Endothelial cell of umbilical vein (primary cell): ENCODE data around the gene S100A10. TPM values are rescaled to one million over a fixed set of nuclear protein-coding genes. Genes with fewer than 3 reads are reported as not detected.

Source experiments
- BruUV-seq: library from RNA; stranded (reverse); fragments of 400-500 nt; replicated peaks from 2 replicates; lab custom pipeline; 2021; lab: Mats Ljungman, UMichigan
- CTCF ChIA-PET: fragments of 300-600, 350-600 bp; sonication (Branson Sonifier 250); formaldehyde crosslinking; loops from one replicate; lab custom pipeline; 2021; ENCODE audit warnings: antibody characterized with exemption, inconsistent platforms; lab: Charles Lee
- POLR2A ChIA-PET: fragments of 300-600, 350-600 bp; sonication (Branson Sonifier 250); formaldehyde crosslinking; loops from one replicate; lab custom pipeline; 2021; ENCODE audit warnings: antibody characterized with exemption, inconsistent platforms; lab: Charles Lee
- DNase-seq: peaks from one replicate; pipeline ENCODE4 v3.0.0-alpha.2; 2011; ENCODE audit warnings: low read depth, low spot score
- FAIRE-seq: peaks from 2 replicates; lab custom pipeline; 2011; peaks lifted over from hg19 to GRCh38; lab: Jason Lieb, UNC
- H2AFZ ChIP-seq: 2 replicates; pipeline ENCODE4 v1.6.0; 2012; ENCODE audit warnings: low read depth, low read length, control low read depth, inconsistent platforms
- H3K27ac ChIP-seq: 2 replicates; pipeline ENCODE4 v1.5.1; 2011; ENCODE audit warnings: low read depth, mild to moderate bottlenecking, control low read depth, low read length, moderate library complexity; ENCODE audit not compliant: insufficient read depth
- H3K27me3 ChIP-seq, 2 experiments: 2 replicates each; pipeline versions ENCODE4 v1.6.0 to v1.6.1; 2011; ENCODE audit warnings: low read length in 2 of 2, mixed read lengths in 1 of 2; ENCODE audit not compliant: control insufficient read depth in 2 of 2, insufficient read depth in 2 of 2
- H3K36me3 ChIP-seq, 2 experiments: 2 replicates in 1 of 2; 3 replicates in 1 of 2; pipeline ENCODE4 v1.5.1; 2011; ENCODE audit warnings: low read length in 2 of 2, mild to moderate bottlenecking in 1 of 2, moderate library complexity in 1 of 2; ENCODE audit not compliant: control insufficient read depth in 2 of 2, insufficient read depth in 2 of 2; ENCODE audit errors: extremely low read depth in 1 of 2
- H3K4me1 ChIP-seq: 3 replicates; pipeline ENCODE4 v1.5.1; 2011; ENCODE audit warnings: mild to moderate bottlenecking, low read length; ENCODE audit not compliant: control insufficient read depth, insufficient read depth; ENCODE audit errors: extremely low read depth
- H3K4me2 ChIP-seq: 2 replicates; pipeline ENCODE4 v1.6.1; 2011; ENCODE audit warnings: low read length, control low read depth, mixed read lengths; ENCODE audit not compliant: insufficient read depth
- H3K4me3 ChIP-seq, 3 experiments: fragments of 200-600 bp in 1 of 3; sonication (generic), shearing (Covaris generic) in 1 of 3; replicated peaks in 1 of 3; 2 replicates each; pipeline ENCODE4 v1.5.1; 2011 to 2016; ENCODE audit warnings: control low read depth in 3 of 3, low read length in 3 of 3, mild to moderate bottlenecking in 2 of 3, inconsistent platforms in 1 of 3, low read depth in 1 of 3, moderate library complexity in 1 of 3; ENCODE audit not compliant: insufficient read depth in 1 of 3
- H3K79me2 ChIP-seq: 2 replicates; pipeline ENCODE4 v1.6.0; 2012; ENCODE audit warnings: low read length, inconsistent platforms; ENCODE audit not compliant: control insufficient read depth, insufficient read depth
- H3K9ac ChIP-seq: replicated peaks from 2 replicates; pipeline ENCODE3; 2011; ENCODE audit warnings: low read length, control low read depth; ENCODE audit not compliant: insufficient read depth; ENCODE audit errors: extremely low read depth
- H3K9me1 ChIP-seq: replicated peaks from 3 replicates; pipeline ENCODE4 v1.6.0; 2011; ENCODE audit warnings: mild to moderate bottlenecking, low read length; ENCODE audit not compliant: control insufficient read depth, insufficient read depth; ENCODE audit errors: extremely low read depth
- H3K9me3 ChIP-seq: replicated peaks from 2 replicates; pipeline ENCODE4 v1.5.1; 2012; ENCODE audit warnings: low read length, inconsistent platforms; ENCODE audit not compliant: control insufficient read depth, insufficient read depth
- H4K20me1 ChIP-seq: replicated peaks from 2 replicates; pipeline ENCODE3; 2011; ENCODE audit warnings: mild to moderate bottlenecking, low read length; ENCODE audit not compliant: control insufficient read depth, insufficient read depth; ENCODE audit errors: extremely low read depth
- CTCF ChIP-seq, 2 donors: IDR thresholded peaks; 1 replicate in 1 of 2; 2 replicates in 1 of 2; pipeline ENCODE4 v1.5.1; 2011; ENCODE audit warnings: low read length in 2 of 2, mild to moderate bottlenecking in 2 of 2, moderate library complexity in 2 of 2, control low read depth in 1 of 2, inconsistent platforms in 1 of 2, low read depth in 1 of 2; ENCODE audit not compliant: insufficient read depth in 1 of 2; ENCODE audit errors: extremely low read depth in 1 of 2
- EZH2 ChIP-seq: IDR thresholded peaks from 2 replicates; pipeline ENCODE4 v1.6.1; 2012; ENCODE audit warnings: borderline replicate concordance, low read depth, mild to moderate bottlenecking, moderate library complexity, low read length, inconsistent platforms; ENCODE audit not compliant: severe bottlenecking
- FOS ChIP-seq: IDR thresholded peaks from 2 replicates; pipeline ENCODE4 v1.6.1; 2011; ENCODE audit warnings: mild to moderate bottlenecking, low read length, moderate library complexity, borderline replicate concordance; ENCODE audit not compliant: insufficient read depth
- GATA2 ChIP-seq: IDR thresholded peaks from 2 replicates; pipeline ENCODE4 v1.7.0; 2011; ENCODE audit warnings: low read depth, mild to moderate bottlenecking, moderate library complexity, mixed read lengths, low read length; ENCODE audit not compliant: insufficient read length, insufficient read depth
- JUN ChIP-seq: IDR thresholded peaks from 2 replicates; pipeline ENCODE4 v1.6.1; 2011; ENCODE audit warnings: borderline replicate concordance, low read depth; ENCODE audit not compliant: insufficient read length, insufficient read depth
- MAX ChIP-seq: IDR thresholded peaks from 2 replicates; pipeline ENCODE4 v1.6.1; 2011; ENCODE audit not compliant: insufficient read depth, insufficient read length
- MYC ChIP-seq: IDR thresholded peaks from one replicate; pipeline ENCODE4 v1.6.1; 2011; ENCODE audit warnings: mild to moderate bottlenecking, low read depth, low read length
- POLR2A ChIP-seq: IDR thresholded peaks from 2 replicates; pipeline ENCODE4 v1.6.1; 2012; ENCODE audit warnings: low read depth, mild to moderate bottlenecking, control low read depth, low read length
- POLR2AphosphoS5 ChIP-seq: IDR thresholded peaks from 2 replicates; pipeline ENCODE4 v1.6.1; 2012; ENCODE audit warnings: low read depth, mild to moderate bottlenecking, control low read depth, low read length, moderate library complexity; ENCODE audit not compliant: insufficient read depth
- dilution Hi-C: fragments of 300-500 bp; cut with MboI; formaldehyde crosslinking; loops from one replicate; pipeline ENCODE4 v1.15.0; 2019; ENCODE audit warnings: low sequenced_read_pairs; ENCODE audit not compliant: extremely low pct_ligation_motif_present
- intact Hi-C: fragments of 100-400 bp; cut with micrococcal nuclease; formaldehyde crosslinking; loops from one replicate; pipeline ENCODE4 v1.10.0; 2022
- polyA plus RNA-seq, 4 experiments: library from polyadenylated mRNA; depleted of rRNA in 3 of 4; stranded (reverse) in 3 of 4; unstranded in 1 of 4; fragments of >200 nt; gene quantifications; 2 replicates each; pipeline versions ENCODE4 v1.2.1 to v1.2.3, GENCODE V29; 2011 to 2012; ENCODE audit warnings: missing spikeins in 1 of 4
- total RNA-seq: library from RNA; stranded (reverse); gene quantifications from 2 replicates; pipeline ENCODE4 v1.2.3, GENCODE V29; 2021

The S100A10 gene
- total and polyA plus RNA-seq, 2 donors (not counting 3 experiments of a cell fraction or from before 2014, with no cell fraction given), result 76.8 to 779 TPM

- FAIRE-seq (no peak), DNase-seq (no peak)
- dilution Hi-C loops (no loop called here), intact Hi-C loops (no loop called here)
- TF ChIP-seq GATA2, result no peak
- TF ChIP-seq POLR2A, result no peak
- no peak for TF ChIP-seq POLR2AphosphoS5
- TF ChIP-seq JUN, result no peak
- no peak for TF ChIP-seq MAX
- no peak for TF ChIP-seq EZH2
- no peak for TF ChIP-seq FOS
- no peak for TF ChIP-seq MYC
- TF ChIP-seq CTCF (IDR thresholded peaks at IDR 0.05; ENCODE audit: extremely low read depth in 1 of 2, insufficient read depth in 1 of 2, low read depth in 1 of 2, low read length in 2 of 2), result no peak
- ChIA-PET CTCF (interaction anchor here (0.8 to 10.9 kb wide), 7 partner anchors 8 to 76 kb away, joined by 3 to 435 read pairs (median 4); partner anchors contain the start of gene S100A10), POLR2A (no interaction called here)
- H3K4me3 ChIP-seq, result no peak overlapping the region
- H3K4me2 ChIP-seq, result no peak overlapping the region
- H3K4me1 ChIP-seq, result peaks cover 34% of the 10 kb centered on the region
- no peaks in the 10 kb centered on the region for H3K27me3 ChIP-seq
- H2AFZ ChIP-seq, result no peak overlapping the region
- no peaks in the 10 kb centered on the region for H4K20me1 ChIP-seq
- H3K36me3 ChIP-seq, result no peaks in the 10 kb centered on the region
- BruUV-seq, result no TSS peak
- no peaks in the 10 kb centered on the region for H3K9me3 ChIP-seq
- H3K79me2 ChIP-seq, result no peaks in the 10 kb centered on the region
- no peak overlapping the region for H3K9ac ChIP-seq
- H3K9me1 ChIP-seq, result no peaks in the 10 kb centered on the region
- H3K27ac ChIP-seq, result no peak overlapping the region
These were observed 29.1 kb downstream of the S100A10 start for GRCh38 chr1:151964510-151964909.
